SK-N-SH treated with all-trans-retinoic acid at 6 μM for 48 hours (cell line): ENCODE measurements around the gene AP1S1.

Experiments used
- ARNTL ChIP-seq: fragments of 450-650 bp; formaldehyde crosslinking; IDR thresholded peaks from 2 replicates; pipeline ENCODE4 v1.5.0; 2020; ENCODE audit warnings: low read depth, mild to moderate bottlenecking, moderate library complexity, borderline replicate concordance
- CSDC2 ChIP-seq: fragments of 250-450 bp; sonication (Bioruptor Pico); IDR thresholded peaks from 2 replicates; pipeline ENCODE4 v1.5.0; 2020; ENCODE audit warnings: mild to moderate bottlenecking, moderate library complexity
- CSRNP3 ChIP-seq: fragments of 250-450 bp; sonication (Bioruptor Pico); IDR thresholded peaks from 2 replicates; pipeline ENCODE4 v1.5.1; 2021; ENCODE audit warnings: mild to moderate bottlenecking, moderate library complexity
- GLIS3 ChIP-seq: fragments of 250-450 bp; sonication (Bioruptor Pico); IDR thresholded peaks from 2 replicates; pipeline ENCODE4 v1.5.0; 2020; ENCODE audit warnings: mild to moderate bottlenecking, moderate library complexity
- ISL1 ChIP-seq: fragments of 250-450 bp; sonication (Bioruptor Pico); IDR thresholded peaks from 2 replicates; pipeline ENCODE4 v2.1.2; 2022; ENCODE audit warnings: mild to moderate bottlenecking, moderate library complexity
- OSR1 ChIP-seq: fragments of 250-450 bp; sonication (Bioruptor Pico); IDR thresholded peaks from 2 replicates; pipeline ENCODE4 v1.8.0; 2022; ENCODE audit warnings: moderate library complexity, mild to moderate bottlenecking, inconsistent platforms
- RARB ChIP-seq: fragments of 250-450 bp; sonication (Bioruptor Pico); IDR thresholded peaks from 2 replicates; pipeline ENCODE4 v1.8.0; 2021; ENCODE audit warnings: mild to moderate bottlenecking, moderate library complexity
- SNAI2 ChIP-seq: fragments of 250-450 bp; sonication (Bioruptor Pico); IDR thresholded peaks from 2 replicates; pipeline ENCODE4 v1.5.0; 2020; ENCODE audit warnings: mild to moderate bottlenecking, moderate library complexity
- TCF4 ChIP-seq: fragments of 250-450 bp; sonication (Bioruptor Pico); IDR thresholded peaks from 2 replicates; pipeline ENCODE4 v1.8.0; 2021; ENCODE audit warnings: mild to moderate bottlenecking, moderate library complexity, borderline replicate concordance
- ZFP3 ChIP-seq: fragments of 250-450 bp; sonication (Bioruptor Pico); IDR thresholded peaks from 2 replicates; pipeline ENCODE4 v1.5.0; 2020; ENCODE audit warnings: mild to moderate bottlenecking, moderate library complexity
- ZFP30 ChIP-seq: fragments of 450-650 bp; formaldehyde crosslinking; IDR thresholded peaks from 2 replicates; pipeline ENCODE4 v1.5.0; 2022; ENCODE audit warnings: mild to moderate bottlenecking, moderate library complexity
- ZNF565 ChIP-seq: fragments of 450-650 bp; formaldehyde crosslinking; conservative IDR thresholded peaks from 2 replicates; pipeline ENCODE4 v1.5.0; 2020; ENCODE audit warnings: low read depth, mild to moderate bottlenecking, moderate library complexity
- TF ChIP-seq, protein P1 (sequence below): fragments of 250-450 bp; sonication (Bioruptor Pico); IDR thresholded peaks from 2 replicates; pipeline ENCODE4 v1.8.0; 2021; ENCODE audit warnings: low read depth, mild to moderate bottlenecking, moderate library complexity, borderline replicate concordance
- TF ChIP-seq, protein P2 (sequence below): fragments of 250-450 bp; sonication (Bioruptor Pico); IDR thresholded peaks from 2 replicates; pipeline ENCODE4 v1.8.0; 2020; ENCODE audit warnings: mild to moderate bottlenecking, moderate library complexity, borderline replicate concordance

- TF ChIP-seq, protein P1, sequence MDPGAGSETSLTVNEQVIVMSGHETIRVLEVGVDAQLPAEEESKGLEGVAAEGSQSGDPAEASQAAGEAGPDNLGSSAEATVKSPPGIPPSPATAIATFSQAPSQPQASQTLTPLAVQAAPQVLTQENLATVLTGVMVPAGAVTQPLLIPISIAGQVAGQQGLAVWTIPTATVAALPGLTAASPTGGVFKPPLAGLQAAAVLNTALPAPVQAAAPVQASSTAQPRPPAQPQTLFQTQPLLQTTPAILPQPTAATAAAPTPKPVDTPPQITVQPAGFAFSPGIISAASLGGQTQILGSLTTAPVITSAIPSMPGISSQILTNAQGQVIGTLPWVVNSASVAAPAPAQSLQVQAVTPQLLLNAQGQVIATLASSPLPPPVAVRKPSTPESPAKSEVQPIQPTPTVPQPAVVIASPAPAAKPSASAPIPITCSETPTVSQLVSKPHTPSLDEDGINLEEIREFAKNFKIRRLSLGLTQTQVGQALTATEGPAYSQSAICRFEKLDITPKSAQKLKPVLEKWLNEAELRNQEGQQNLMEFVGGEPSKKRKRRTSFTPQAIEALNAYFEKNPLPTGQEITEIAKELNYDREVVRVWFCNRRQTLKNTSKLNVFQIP (CRISPR knock-in tag) = no peak
- no peak for TF ChIP-seq ZNF565
- TF ChIP-seq, protein P2, sequence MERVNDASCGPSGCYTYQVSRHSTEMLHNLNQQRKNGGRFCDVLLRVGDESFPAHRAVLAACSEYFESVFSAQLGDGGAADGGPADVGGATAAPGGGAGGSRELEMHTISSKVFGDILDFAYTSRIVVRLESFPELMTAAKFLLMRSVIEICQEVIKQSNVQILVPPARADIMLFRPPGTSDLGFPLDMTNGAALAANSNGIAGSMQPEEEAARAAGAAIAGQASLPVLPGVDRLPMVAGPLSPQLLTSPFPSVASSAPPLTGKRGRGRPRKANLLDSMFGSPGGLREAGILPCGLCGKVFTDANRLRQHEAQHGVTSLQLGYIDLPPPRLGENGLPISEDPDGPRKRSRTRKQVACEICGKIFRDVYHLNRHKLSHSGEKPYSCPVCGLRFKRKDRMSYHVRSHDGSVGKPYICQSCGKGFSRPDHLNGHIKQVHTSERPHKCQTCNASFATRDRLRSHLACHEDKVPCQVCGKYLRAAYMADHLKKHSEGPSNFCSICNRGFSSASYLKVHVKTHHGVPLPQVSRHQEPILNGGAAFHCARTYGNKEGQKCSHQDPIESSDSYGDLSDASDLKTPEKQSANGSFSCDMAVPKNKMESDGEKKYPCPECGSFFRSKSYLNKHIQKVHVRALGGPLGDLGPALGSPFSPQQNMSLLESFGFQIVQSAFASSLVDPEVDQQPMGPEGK (CRISPR knock-in tag) = no peak
- no peak for TF ChIP-seq ISL1 (CRISPR knock-in tag)
- TF ChIP-seq ARNTL (CRISPR knock-in tag) = no peak
- no peak for TF ChIP-seq OSR1 (CRISPR knock-in tag)
- TF ChIP-seq ZFP30 (CRISPR knock-in tag) = no peak
- 0 out of 2 replicates have a peak, but pooled peaks have one; percentile 14 for TF ChIP-seq GLIS3
- no peak for TF ChIP-seq CSRNP3 (CRISPR knock-in tag)
- no peak for TF ChIP-seq RARB
- TF ChIP-seq ZFP3 (CRISPR knock-in tag) = no peak
- TF ChIP-seq TCF4 (CRISPR knock-in tag) = no peak
- no peak for TF ChIP-seq CSDC2 (CRISPR knock-in tag)
- no peak for TF ChIP-seq SNAI2 (CRISPR knock-in tag)
These were observed 26.7 kb upstream of the AP1S1 start for GRCh38 chr7:101127460-101128039.
